ENCODE data around the gene PRPF40A.

PRPF40A gene

DNA sequence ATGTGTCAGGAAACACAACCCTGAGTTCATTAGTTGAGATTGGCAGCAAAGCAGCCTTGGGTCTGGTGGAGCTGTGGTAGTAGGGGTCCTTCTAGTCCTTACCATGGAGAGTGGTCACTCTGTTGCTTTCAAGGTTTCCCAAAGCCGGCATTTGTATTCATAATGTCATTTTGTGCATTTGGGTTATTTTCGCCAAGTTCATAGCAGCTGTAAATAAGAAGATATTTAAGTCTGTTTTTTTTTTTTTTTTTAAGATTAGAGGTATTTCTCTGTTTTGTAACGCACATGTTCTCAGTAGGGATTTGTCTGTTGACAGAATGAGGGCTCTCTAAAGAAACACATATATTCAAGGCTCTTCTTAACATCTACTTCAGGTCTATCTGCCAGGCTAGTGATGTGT, 114.1 kb downstream of the PRPF40A start:
- no peak overlapping the region for H3K18ac ChIP-seq (ENCODE audit: low read depth in 1 of 2, low read length in 2 of 2)
- peaks cover 5 to 32% of the 10 kb centered on the region in 2 experiments for H3K36me3 ChIP-seq (ENCODE audit: control insufficient read depth in 1 of 2, insufficient read depth in 2 of 2, low read depth in 1 of 2, low read length in 2 of 2)
- peak overlapping the region; percentile 76 for H3K27ac ChIP-seq (ENCODE audit: low read length, poor library complexity, severe bottlenecking)
- H4K91ac ChIP-seq (ENCODE audit: low read length): no peak overlapping the region
- no peak overlapping the region for H2BK120ac ChIP-seq (ENCODE audit: low read depth, low read length)
- no peak overlapping the region for H2BK5ac ChIP-seq (ENCODE audit: low read depth, low read length, poor library complexity, severe bottlenecking)
- H3K9ac ChIP-seq (ENCODE audit: low read length): no peak overlapping the region
- peaks cover 21% of the 10 kb centered on the region for H3K79me1 ChIP-seq (replicated peaks; ENCODE audit: low read length, poor library complexity, severe bottlenecking)
- H3K23ac ChIP-seq (ENCODE audit: low read length in 2 of 2): no peak overlapping the region
- H3K4me1 ChIP-seq (ENCODE audit: control insufficient read depth, insufficient read depth, low read depth, low read length): peaks cover 6% of the 10 kb centered on the region
- DNase-seq: no peak
- H3K4me3 ChIP-seq (ENCODE audit: insufficient read depth in 1 of 2, low read depth in 1 of 2, low read length in 2 of 2): no peak overlapping the region
- H2BK12ac ChIP-seq (ENCODE audit: low read length in 2 of 2): no peak overlapping the region
- H3K4ac ChIP-seq (ENCODE audit: low read depth in 1 of 2, low read length in 2 of 2): no peak overlapping the region
- H2AFZ ChIP-seq (ENCODE audit: low read depth, low read length): no peak overlapping the region
- no peak overlapping the region for H4K8ac ChIP-seq (ENCODE audit: low read length)
- H3K14ac ChIP-seq (ENCODE audit: low read length in 2 of 2): no peak overlapping the region
- H3K4me2 ChIP-seq (ENCODE audit: low read length, poor library complexity, severe bottlenecking): no peak overlapping the region
- H3K27me3 ChIP-seq (ENCODE audit: control insufficient read depth in 1 of 2, insufficient read depth in 1 of 2, low read length in 2 of 2): no peaks in the 10 kb centered on the region
- 100% methylated on average over 2 of the region's 3 CpGs for WGBS
- H3K9me3 ChIP-seq (ENCODE audit: control insufficient read depth, low read length): no peaks in the 10 kb centered on the region
- no peak overlapping the region for H2BK15ac ChIP-seq (ENCODE audit: low read depth, poor library complexity, severe bottlenecking)
- no peak overlapping the region for H2AK5ac ChIP-seq (ENCODE audit: low read length, severe bottlenecking)

DNA sequence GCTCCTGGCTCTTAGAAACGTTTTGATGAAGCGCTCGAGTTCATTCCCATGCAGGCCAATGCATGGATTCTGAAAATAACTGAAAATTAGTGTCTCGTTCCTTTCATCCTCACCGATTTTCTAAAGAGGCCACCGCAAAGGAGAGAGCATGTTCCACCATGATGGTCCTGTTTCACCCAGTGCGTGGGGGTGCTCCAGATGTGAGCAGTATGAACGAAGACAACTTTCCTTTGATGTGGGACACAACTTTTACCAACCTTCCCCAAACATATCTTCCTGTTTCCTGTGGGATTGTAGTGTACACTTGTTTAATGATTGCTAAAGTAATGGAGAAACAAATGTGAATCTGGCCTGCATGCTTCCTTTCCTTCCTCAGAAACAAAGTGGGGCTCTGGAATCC, 114.5 kb downstream of the PRPF40A start:
- H4K8ac ChIP-seq (ENCODE audit: low read length): peak overlapping the region; percentile 21
- no peak overlapping the region for H3K4me2 ChIP-seq (ENCODE audit: low read length, poor library complexity, severe bottlenecking)
- no peak overlapping the region for H3K4ac ChIP-seq (ENCODE audit: low read depth in 1 of 2, low read length in 2 of 2)
- H3K9me3 ChIP-seq (ENCODE audit: control insufficient read depth, low read length): no peaks in the 10 kb centered on the region
- H3K4me1 ChIP-seq (ENCODE audit: control insufficient read depth, insufficient read depth, low read depth, low read length): peaks cover 6% of the 10 kb centered on the region
- H3K36me3 ChIP-seq (ENCODE audit: control insufficient read depth in 1 of 2, insufficient read depth in 2 of 2, low read depth in 1 of 2, low read length in 2 of 2): peaks cover 5 to 33% of the 10 kb centered on the region in 2 experiments
- no peak overlapping the region for H3K14ac ChIP-seq (ENCODE audit: low read length in 2 of 2)
- H3K23ac ChIP-seq (ENCODE audit: low read length in 2 of 2): no peak overlapping the region
- no peak overlapping the region for H2BK5ac ChIP-seq (ENCODE audit: low read depth, low read length, poor library complexity, severe bottlenecking)
- no peak overlapping the region for H2AFZ ChIP-seq (ENCODE audit: low read depth, low read length)
- peaks cover 19% of the 10 kb centered on the region for H3K79me1 ChIP-seq (replicated peaks; ENCODE audit: low read length, poor library complexity, severe bottlenecking)
- no peaks in the 10 kb centered on the region for H3K27me3 ChIP-seq (ENCODE audit: control insufficient read depth in 1 of 2, insufficient read depth in 1 of 2, low read length in 2 of 2)
- H3K27ac ChIP-seq (ENCODE audit: low read length, poor library complexity, severe bottlenecking): peak overlapping the region; percentile 76
- no peak overlapping the region for H2BK120ac ChIP-seq (ENCODE audit: low read depth, low read length)
- no peak overlapping the region for H3K4me3 ChIP-seq (ENCODE audit: insufficient read depth in 1 of 2, low read depth in 1 of 2, low read length in 2 of 2)
- DNase-seq: no peak
- H3K18ac ChIP-seq (ENCODE audit: low read depth in 1 of 2, low read length in 2 of 2): no peak overlapping the region
- WGBS: 97% methylated on average over 7 of the region's 8 CpGs
- no peak overlapping the region for H2BK15ac ChIP-seq (ENCODE audit: low read depth, poor library complexity, severe bottlenecking)
- no peak overlapping the region for H2AK5ac ChIP-seq (ENCODE audit: low read length, severe bottlenecking)
- H2BK12ac ChIP-seq (ENCODE audit: low read length in 2 of 2): no peak overlapping the region
- no peak overlapping the region for H4K91ac ChIP-seq (ENCODE audit: low read length)
- H3K9ac ChIP-seq (ENCODE audit: low read length): no peak overlapping the region
